Activated naive CD8-positive, alpha-beta T cell treated with anti-CD3 and anti-CD28 coated beads for 36 hours (primary cell): ENCODE data around the gene P4HA2. TPM values are rescaled to one million over a fixed set of nuclear protein-coding genes. Genes with fewer than 3 reads are reported as not detected.
"Not testable (repeated sequence)": the region's sequence is repeated elsewhere in the genome, so short reads cannot be mapped to it uniquely, and the experiment has no call there.

Experiments
- DNase-seq: peaks from one replicate; pipeline ENCODE4 v3.0.0; 2021
- H3K27ac Mint-ChIP-seq: one replicate; pipeline ENCODE4 v1.8.0; 2022; ENCODE audit warnings: mild to moderate bottlenecking, moderate library complexity, mixed read lengths
- H3K27me3 Mint-ChIP-seq: one replicate; pipeline ENCODE4 v1.8.0; 2022; ENCODE audit warnings: mild to moderate bottlenecking, mixed read lengths
- H3K36me3 Mint-ChIP-seq: one replicate; pipeline ENCODE4 v1.8.0; 2021; ENCODE audit warnings: mild to moderate bottlenecking, mixed read lengths
- H3K4me1 Mint-ChIP-seq: one replicate; pipeline ENCODE4 v1.8.0; 2021; ENCODE audit warnings: mixed read lengths
- H3K4me3 Mint-ChIP-seq: one replicate; pipeline ENCODE4 v1.8.0; 2022; ENCODE audit warnings: mild to moderate bottlenecking, moderate library complexity, mixed read lengths
- H3K9me3 Mint-ChIP-seq: one replicate; pipeline ENCODE4 v1.8.0; 2022; ENCODE audit warnings: mixed read lengths
- total RNA-seq, 2 experiments: library from RNA; stranded (reverse); gene quantifications; one replicate each; pipeline ENCODE4 v1.2.3, GENCODE V29; 2021

Gene P4HA2
- total RNA-seq, 2 experiments from 2014 or later = 8.1 to 8.7 TPM

- Mint-ChIP-seq H3K4me1 (peaks cover 15% of the 10 kb centered on the region), H3K27ac (no peak overlapping the region), H3K9me3 (peaks cover 4% of the 10 kb centered on the region), H3K27me3 (peaks cover 15% of the 10 kb centered on the region), H3K36me3 (peaks cover 2% of the 10 kb centered on the region), H3K4me3 (no peak overlapping the region)
- no peak for DNase-seq
Observed at GRCh38 chr5:132183723-132184122, 43.9 kb downstream of the P4HA2 start.

DNA sequence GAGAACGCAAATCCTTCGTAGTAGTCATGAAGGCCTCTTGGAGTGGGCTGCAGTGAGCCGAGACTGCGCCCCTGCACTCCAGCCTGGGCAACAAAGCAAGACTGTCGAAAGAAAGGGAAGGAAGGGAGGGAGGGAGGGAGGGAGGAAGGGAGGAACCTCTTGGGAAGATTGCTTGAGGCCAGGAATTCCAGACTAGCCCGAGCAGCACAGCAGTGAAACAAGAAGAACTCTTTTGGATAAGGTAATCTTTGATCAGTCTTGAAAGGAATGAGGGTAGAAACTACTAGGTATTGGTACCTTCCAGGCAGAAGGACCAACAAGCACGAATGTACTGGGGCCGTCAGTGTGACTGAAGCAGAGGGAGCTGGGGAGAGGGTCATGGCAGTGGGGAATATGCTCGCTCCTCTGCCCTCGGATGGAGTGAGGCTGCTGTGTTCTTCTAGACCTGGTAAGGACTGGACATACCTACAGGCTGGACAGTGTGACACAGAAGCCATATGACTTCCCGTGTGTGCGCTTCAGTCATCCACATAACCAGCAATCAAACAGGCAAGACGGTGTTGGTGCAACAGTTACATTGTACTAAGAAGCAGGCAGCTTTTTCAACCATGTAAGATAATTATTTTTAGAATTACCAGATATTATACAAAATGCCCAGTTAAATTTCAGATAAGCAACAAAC is 45.2 kb downstream of the P4HA2 start:
- Mint-ChIP-seq H3K9me3 (peaks cover 4% of the 10 kb centered on the region), H3K27ac (no peak overlapping the region), H3K27me3 (peaks cover 7% of the 10 kb centered on the region), H3K4me3 (no peak overlapping the region), H3K4me1 (peaks cover 19% of the 10 kb centered on the region), H3K36me3 (peaks cover 2% of the 10 kb centered on the region)
- no peak for DNase-seq

- Mint-ChIP-seq H3K9me3 (peaks cover 4% of the 10 kb centered on the region), H3K4me3 (no peak overlapping the region), H3K36me3 (peaks cover 2% of the 10 kb centered on the region), H3K27me3 (no peaks in the 10 kb centered on the region), H3K4me1 (peaks cover 31% of the 10 kb centered on the region), H3K27ac (no peak overlapping the region)
- no peak for DNase-seq
Observed at GRCh38 chr5:132181011-132181629, 46.5 kb downstream of the P4HA2 start.

DNA sequence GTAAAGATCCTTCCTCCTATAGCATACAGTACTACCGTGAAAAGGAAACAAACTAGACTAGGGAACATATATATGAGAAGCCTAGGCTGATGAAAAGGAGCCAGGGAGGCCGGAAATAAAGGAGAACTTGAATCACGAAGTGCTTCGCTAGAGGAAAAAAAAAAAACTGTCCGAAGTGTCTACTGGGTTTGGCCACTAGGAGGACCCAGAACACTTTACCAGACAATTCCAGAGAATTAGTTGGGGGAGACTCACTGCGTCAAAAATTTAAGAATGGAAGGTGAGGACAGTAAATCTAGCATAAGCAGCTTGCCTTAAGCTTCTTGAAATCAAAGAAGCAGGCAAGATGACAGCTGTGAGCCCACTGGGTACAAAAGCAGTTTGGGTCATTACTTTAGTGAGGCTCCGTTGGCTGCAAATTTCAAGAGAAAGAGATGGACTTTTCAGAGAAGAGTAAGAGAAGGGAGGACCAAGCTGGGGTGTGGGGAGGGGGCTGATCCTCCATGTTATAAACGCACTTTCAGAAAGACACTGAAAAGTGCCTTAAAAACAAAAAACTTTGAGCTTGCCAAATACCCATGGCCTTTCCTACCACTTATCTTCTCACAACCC is 47.4 kb downstream of the P4HA2 start:
- no peaks in the 10 kb centered on the region for H3K27me3 Mint-ChIP-seq
- peaks cover 4% of the 10 kb centered on the region for H3K9me3 Mint-ChIP-seq
- no peak overlapping the region for H3K27ac Mint-ChIP-seq
- H3K4me3 Mint-ChIP-seq = no peak overlapping the region
- no peak for DNase-seq
- peaks cover 2% of the 10 kb centered on the region for H3K36me3 Mint-ChIP-seq
- peaks cover 31% of the 10 kb centered on the region for H3K4me1 Mint-ChIP-seq

DNA sequence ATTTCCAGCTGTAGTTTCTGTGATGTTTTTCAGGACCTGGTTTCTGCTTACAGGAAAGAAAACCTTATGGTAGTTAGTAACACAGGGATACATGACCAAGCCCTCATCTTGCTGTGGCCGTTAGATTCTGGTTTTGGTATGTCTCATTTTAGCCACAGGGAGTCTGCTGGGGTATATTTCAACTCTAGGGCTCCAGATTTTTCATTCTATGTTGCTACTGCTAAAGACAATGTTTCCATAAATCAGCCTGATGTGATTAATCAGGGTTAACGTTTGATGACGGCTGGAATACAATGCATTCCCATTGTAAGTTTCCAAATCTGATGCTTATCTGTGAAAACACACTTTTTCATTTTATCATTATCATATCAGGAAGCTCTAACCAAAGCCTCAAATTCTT is 48.2 kb downstream of the P4HA2 start:
- H3K36me3 Mint-ChIP-seq = peaks cover 2% of the 10 kb centered on the region
- no peak overlapping the region for H3K27ac Mint-ChIP-seq
- no peak overlapping the region for H3K4me3 Mint-ChIP-seq
- H3K9me3 Mint-ChIP-seq = peaks cover 4% of the 10 kb centered on the region
- H3K27me3 Mint-ChIP-seq = no peaks in the 10 kb centered on the region
- DNase-seq = no peak
- H3K4me1 Mint-ChIP-seq = peaks cover 31% of the 10 kb centered on the region

GRCh38 chr5:132177691-132178149 is 49.9 kb downstream of the P4HA2 start:
- H3K27me3 Mint-ChIP-seq = peaks cover 3% of the 10 kb centered on the region
- H3K27ac Mint-ChIP-seq = no peak overlapping the region
- no peak overlapping the region for H3K4me3 Mint-ChIP-seq
- DNase-seq = no peak
- peaks cover 2% of the 10 kb centered on the region for H3K36me3 Mint-ChIP-seq
- H3K9me3 Mint-ChIP-seq = no peaks in the 10 kb centered on the region
- H3K4me1 Mint-ChIP-seq = peaks cover 31% of the 10 kb centered on the region

DNA sequence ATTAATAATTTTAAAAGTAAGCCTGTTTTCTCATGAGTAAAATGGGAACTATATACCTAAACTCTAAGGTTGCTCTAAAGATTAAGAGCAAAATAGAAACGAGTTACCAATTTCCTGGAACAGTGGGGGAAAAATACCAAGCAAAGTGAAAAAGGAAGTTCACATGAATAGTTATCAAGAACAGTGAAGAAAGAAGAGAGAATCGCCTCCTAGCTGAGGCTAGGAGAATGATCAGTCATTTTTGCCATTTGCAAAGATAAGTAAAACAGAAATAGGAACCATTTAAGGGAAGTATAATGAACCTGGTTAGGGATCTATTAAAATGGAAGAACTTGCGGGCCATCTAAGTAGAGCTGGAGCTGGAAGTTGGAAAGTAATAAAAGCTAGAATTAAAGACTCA is 50.7 kb downstream of the P4HA2 start:
- peaks cover 31% of the 10 kb centered on the region for H3K4me1 Mint-ChIP-seq
- DNase-seq = no peak
- no peaks in the 10 kb centered on the region for H3K9me3 Mint-ChIP-seq
- peaks cover 2% of the 10 kb centered on the region for H3K36me3 Mint-ChIP-seq
- peak overlapping the region; percentile 72 for H3K27ac Mint-ChIP-seq
- no peak overlapping the region for H3K4me3 Mint-ChIP-seq
- H3K27me3 Mint-ChIP-seq = peaks cover 10% of the 10 kb centered on the region

GRCh38 chr5:132176521-132176945 is 51.1 kb downstream of the P4HA2 start:
- Mint-ChIP-seq H3K27me3 (peaks cover 10% of the 10 kb centered on the region), H3K4me3 (no peak overlapping the region), H3K4me1 (peaks cover 31% of the 10 kb centered on the region), H3K36me3 (peaks cover 2% of the 10 kb centered on the region), H3K27ac (peak overlapping the region; percentile 72), H3K9me3 (peaks cover 1% of the 10 kb centered on the region)
- peak; percentile 14 for DNase-seq

- Mint-ChIP-seq H3K4me1 (no peaks in the 10 kb centered on the region), H3K4me3 (no peak overlapping the region), H3K9me3 (peaks cover 6% of the 10 kb centered on the region), H3K36me3 (peaks cover under 1% of the 10 kb centered on the region), H3K27me3 (peaks cover 8% of the 10 kb centered on the region), H3K27ac (no peak overlapping the region)
- DNase-seq = no peak
Observed at GRCh38 chr5:132162945-132163344, 64.7 kb downstream of the P4HA2 start.

DNA sequence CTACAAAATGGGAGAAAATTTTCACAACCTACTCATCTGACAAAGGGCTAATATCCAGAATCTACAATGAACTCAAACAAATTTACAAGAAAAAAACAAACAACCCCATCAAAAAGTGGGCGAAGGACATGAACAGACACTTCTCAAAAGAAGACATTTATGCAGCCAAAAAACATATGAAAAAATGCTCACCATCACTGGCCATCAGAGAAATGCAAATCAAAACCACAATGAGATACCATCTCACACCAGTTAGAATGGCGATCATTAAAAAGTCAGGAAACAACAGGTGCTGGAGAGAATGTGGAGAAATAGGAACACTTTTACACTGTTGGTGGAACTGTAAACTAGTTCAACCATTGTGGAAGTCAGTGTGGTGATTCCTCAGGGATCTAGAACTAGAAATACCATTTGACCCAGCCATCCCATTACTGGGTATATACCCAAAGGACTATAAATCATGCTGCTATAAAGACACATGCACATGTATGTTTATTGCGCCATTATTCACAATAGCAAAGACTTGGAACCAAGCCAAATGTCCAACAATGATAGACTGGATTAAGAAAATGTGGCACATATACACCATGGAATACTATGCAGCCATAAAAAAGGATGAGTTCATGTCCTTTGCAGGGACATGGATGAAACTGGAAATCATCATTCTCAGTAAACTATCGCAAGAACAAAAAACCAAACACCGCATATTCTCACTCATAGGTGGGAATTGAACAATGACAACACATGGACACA is 65.9 kb downstream of the P4HA2 start:
- not testable (repeated sequence) for H3K9me3 Mint-ChIP-seq, H3K4me1 Mint-ChIP-seq, DNase-seq, H3K36me3 Mint-ChIP-seq, H3K27ac Mint-ChIP-seq, H3K4me3 Mint-ChIP-seq
- peaks cover 12% of the 10 kb centered on the region for H3K27me3 Mint-ChIP-seq

- Mint-ChIP-seq H3K4me3 (no peak overlapping the region), H3K27me3 (peaks cover 31% of the 10 kb centered on the region), H3K27ac (no peak overlapping the region), H3K9me3 (peaks cover 30% of the 10 kb centered on the region), H3K36me3 (no peaks in the 10 kb centered on the region), H3K4me1 (no peaks in the 10 kb centered on the region)
- DNase-seq = no peak
Observed at GRCh38 chr5:132156413-132156812, 71.2 kb downstream of the P4HA2 start.

- no peak overlapping the region for H3K27ac Mint-ChIP-seq
- H3K4me3 Mint-ChIP-seq = no peak overlapping the region
- DNase-seq = no peak
- no peaks in the 10 kb centered on the region for H3K36me3 Mint-ChIP-seq
- H3K9me3 Mint-ChIP-seq = peaks cover 28% of the 10 kb centered on the region
- H3K27me3 Mint-ChIP-seq = peaks cover 28% of the 10 kb centered on the region
- no peaks in the 10 kb centered on the region for H3K4me1 Mint-ChIP-seq
Observed at GRCh38 chr5:132150565-132150964, 77.1 kb downstream of the P4HA2 start.

DNA sequence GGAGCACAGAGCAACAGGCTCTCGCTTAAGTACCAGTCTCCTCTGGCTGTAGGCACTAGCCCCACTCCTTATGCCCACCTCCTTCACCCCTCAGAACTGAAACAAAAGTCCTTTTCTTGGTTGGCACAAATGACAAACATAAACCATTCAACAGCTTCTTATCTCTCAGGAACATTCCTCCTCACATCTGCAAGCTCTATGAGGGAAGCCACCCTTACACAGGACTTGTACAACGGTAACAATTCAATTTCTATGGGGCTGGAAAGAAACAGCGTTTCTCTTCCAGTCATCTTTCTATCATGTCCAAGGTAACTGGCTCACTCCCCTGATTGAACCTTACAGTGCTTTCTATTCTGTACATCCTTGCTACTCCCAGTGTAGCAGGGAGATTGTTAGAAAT is 80.0 kb downstream of the P4HA2 start:
- H3K36me3 Mint-ChIP-seq = no peaks in the 10 kb centered on the region
- peaks cover 16% of the 10 kb centered on the region for H3K27me3 Mint-ChIP-seq
- DNase-seq = no peak
- H3K9me3 Mint-ChIP-seq = peaks cover 28% of the 10 kb centered on the region
- no peaks in the 10 kb centered on the region for H3K4me1 Mint-ChIP-seq
- H3K27ac Mint-ChIP-seq = no peak overlapping the region
- H3K4me3 Mint-ChIP-seq = no peak overlapping the region

DNA sequence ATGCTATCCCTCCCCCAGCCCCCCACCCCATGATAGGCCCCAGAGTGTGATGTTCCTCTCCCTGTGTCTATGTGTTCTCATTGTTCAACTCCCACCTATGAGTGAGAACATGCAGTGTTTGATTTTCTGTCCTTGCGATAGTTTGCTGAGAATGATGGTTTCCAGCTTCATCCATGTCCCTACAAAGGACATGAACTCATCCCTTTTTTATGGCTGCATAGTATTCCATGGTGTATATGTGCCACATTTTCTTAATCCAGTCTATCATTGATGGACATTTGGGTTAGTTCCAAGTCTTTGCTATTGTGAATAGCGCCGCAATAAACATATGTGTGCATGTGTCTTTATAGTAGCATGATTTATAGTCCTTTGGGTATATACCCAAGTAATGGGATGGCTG is 82.3 kb downstream of the P4HA2 start:
- H3K4me1 Mint-ChIP-seq, H3K27me3 Mint-ChIP-seq, DNase-seq, H3K27ac Mint-ChIP-seq, H3K4me3 Mint-ChIP-seq, H3K36me3 Mint-ChIP-seq: not testable (repeated sequence)
- H3K9me3 Mint-ChIP-seq = peaks cover 23% of the 10 kb centered on the region

DNA sequence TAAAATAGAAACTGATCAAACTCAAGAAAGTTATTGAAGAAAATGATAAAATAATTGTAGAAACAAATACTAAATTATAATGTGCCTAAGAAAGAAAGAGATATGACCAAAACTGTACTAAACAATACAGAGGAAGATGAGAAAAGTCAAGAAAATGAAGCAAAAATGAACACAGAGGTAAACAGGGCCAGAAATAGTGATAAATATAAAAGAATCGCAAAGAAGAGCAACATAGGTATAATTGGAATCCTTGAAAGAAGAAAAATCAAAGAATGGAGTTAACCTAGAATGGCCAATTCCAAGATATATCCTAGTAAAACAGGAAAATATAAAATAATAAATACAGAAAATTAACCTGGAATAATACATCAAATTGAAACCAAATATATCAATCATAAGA is 84.5 kb downstream of the P4HA2 start:
- Mint-ChIP-seq H3K4me1 (no peaks in the 10 kb centered on the region), H3K4me3 (no peak overlapping the region), H3K27me3 (peaks cover 12% of the 10 kb centered on the region), H3K36me3 (peaks cover 3% of the 10 kb centered on the region), H3K9me3 (peaks cover 31% of the 10 kb centered on the region), H3K27ac (no peak overlapping the region)
- no peak for DNase-seq
